Caki2 (cell line): ENCODE data around the gene DNAH5. TPM values are rescaled to one million over a fixed set of nuclear protein-coding genes. Genes with fewer than 3 reads are reported as not detected.

ENCODE experiments used
- DNase-seq: peaks from one replicate; pipeline ENCODE4 v3.0.0-alpha.2; 2015; ENCODE audit warnings: low read depth
- in situ Hi-C: cut with HindIII; loops from 2 replicates; pipeline ENCODE4 v1.10.0; 2016; ENCODE audit warnings: low sequenced_read_pairs, low pct_unique_long_range_greater_than_20kb, mixed read lengths
- total RNA-seq: library from RNA; depleted of rRNA; stranded (reverse); fragments of >200 nt; shearing (Covaris generic); gene quantifications from 2 replicates; pipeline ENCODE4 v1.2.3, GENCODE V29; 2014; ENCODE audit warnings: low replicate concordance

DNAH5 gene
- total RNA-seq, 1 experiment from 2014 or later, result 4.6 TPM

- DNase-seq, result no peak
- in situ Hi-C loops, result no loop called here
These were observed 1.6 kb upstream of the DNAH5 start for GRCh38 chr5:13946111-13946510.

GRCh38 chr5:13945271-13945670, 783 bp upstream of the DNAH5 start:
- DNase-seq, result no peak
- in situ Hi-C loops, result no loop called here

GRCh38 chr5:13943676-13944075, 812 bp downstream of the DNAH5 start:
- in situ Hi-C loops, result no loop called here
- no peak for DNase-seq

GRCh38 chr5:13941468-13941867, 3.0 kb downstream of the DNAH5 start:
- DNase-seq, result no peak
- in situ Hi-C loops, result no loop called here

- DNase-seq, result no peak
- in situ Hi-C loops, result no loop called here
These were observed 4.8 kb downstream of the DNAH5 start for GRCh38 chr5:13939638-13940037.

GRCh38 chr5:13934921-13935320, 9.6 kb downstream of the DNAH5 start:
- in situ Hi-C loops, result no loop called here
- DNase-seq, result no peak

- in situ Hi-C loops, result no loop called here
These were observed 10.4 kb downstream of the DNAH5 start for GRCh38 chr5:13934125-13934524.

GRCh38 chr5:13932561-13932960, 11.9 kb downstream of the DNAH5 start:
- in situ Hi-C loops, result no loop called here
- no peak for DNase-seq

More at GRCh38 chr5:13934125-13934524, 10.4 kb downstream of the DNAH5 start:
- DNase-seq, result no peak

GRCh38 chr5:13932011-13932410, 12.5 kb downstream of the DNAH5 start:
- no peak for DNase-seq
- in situ Hi-C loops, result no loop called here

- in situ Hi-C loops, result no loop called here
These were observed 13.8 kb downstream of the DNAH5 start for GRCh38 chr5:13930541-13931171.

GRCh38 chr5:13926731-13927130, 17.8 kb downstream of the DNAH5 start:
- no peak for DNase-seq
- in situ Hi-C loops, result no loop called here

More at GRCh38 chr5:13930541-13931171, 13.8 kb downstream of the DNAH5 start:
- no peak for DNase-seq

GRCh38 chr5:13921578-13921977, 22.9 kb downstream of the DNAH5 start:
- in situ Hi-C loops, result no loop called here
- peak; percentile 27 for DNase-seq

- DNase-seq, result no peak
- in situ Hi-C loops, result no loop called here
These were observed 24.7 kb downstream of the DNAH5 start for GRCh38 chr5:13919786-13920185.

GRCh38 chr5:13919087-13919486, 25.4 kb downstream of the DNAH5 start:
- DNase-seq, result no peak
- in situ Hi-C loops, result no loop called here

- in situ Hi-C loops, result no loop called here
- DNase-seq, result peak; percentile 55
These were observed 27.4 kb downstream of the DNAH5 start for GRCh38 chr5:13917061-13917460.

GRCh38 chr5:13913962-13914361, 30.5 kb downstream of the DNAH5 start:
- DNase-seq, result peak; percentile 68
- in situ Hi-C loops, result no loop called here

GRCh38 chr5:13910637-13911288, 33.7 kb downstream of the DNAH5 start:
- DNase-seq, result peak; percentile 92
- in situ Hi-C loops, result no loop called here

- no peak for DNase-seq
These were observed 34.3 kb downstream of the DNAH5 start for GRCh38 chr5:13910201-13910600.

GRCh38 chr5:13909271-13909670, 35.2 kb downstream of the DNAH5 start:
- no peak for DNase-seq
- in situ Hi-C loops, result no loop called here

More at GRCh38 chr5:13910201-13910600, 34.3 kb downstream of the DNAH5 start:
- in situ Hi-C loops, result no loop called here

GRCh38 chr5:13898569-13898968, 45.9 kb downstream of the DNAH5 start:
- in situ Hi-C loops, result no loop called here
- no peak for DNase-seq
